A549 treated with GW870086 at 1 μM for 4 hours (cell line): Measurements from ENCODE around the gene GSTT2. TPM values are rescaled to one million over a fixed set of nuclear protein-coding genes. Genes with fewer than 3 reads are reported as not detected.

Source experiments
- total RNA-seq: library from RNA; stranded (reverse); fragments of 200-300 nt; extraction: Qiagen RNA extraction; gene quantifications from 5 replicates; pipeline ENCODE4 v1.2.3, GENCODE V29; 2022; ENCODE audit warnings: low read depth

The GSTT2 gene
- 0.29 TPM in 1 of 5 replicates, not detected in the others for total RNA-seq

GRCh38 chr22:23979557-23980240 is at the start of gene GSTT2:
GSTT2 (plus strand) TSS chr22:23980134.

GRCh38 chr22:23961084-23961771 is 18.7 kb upstream of the GSTT2 start, which contains the start of gene GSTT2B:
GSTT2B (minus strand) TSS chr22:23961195; CDS start chr22:23961131, 64 bp downstream.

GRCh38 chr22:23966568-23966967 is 13.4 kb upstream of the GSTT2 start, which contains the start of gene DDTL:
DDTL (plus strand) TSS chr22:23966888; CDS start chr22:23966915, 27 bp downstream.

GRCh38 chr22:23974345-23974744 is 5.6 kb upstream of the GSTT2 start, which contains the start of gene DDT:
DDT (minus strand) TSS chr22:23974441; CDS start chr22:23974414, 27 bp downstream.

GRCh38 chr22:24005201-24005600 is 25.3 kb downstream of the GSTT2 start, which contains the start of gene GSTT4:
GSTT4 (minus strand) TSS chr22:24005453; CDS start chr22:24005356, 97 bp downstream.

Other genes starting within 250 kb of the GSTT2 start
- 0.71 to 1.2 TPM (median 0.95 TPM) in 5 replicates for gene ZNF70, start 229.0 kb upstream of the GSTT2 start, total RNA-seq
- gene VPREB3, start 225.7 kb upstream of the GSTT2 start, total RNA-seq: 0.58 to 1.2 TPM (median 0.68 TPM) in 4 of 5 replicates, not detected in the other
- gene C22orf15, start 217.1 kb upstream of the GSTT2 start, total RNA-seq: not detected in 5 replicates
- 88.7 to 210 TPM (median 182 TPM) in 5 replicates for gene CHCHD10, start 212.2 kb upstream of the GSTT2 start, total RNA-seq
- gene MMP11, start 207.3 kb upstream of the GSTT2 start, total RNA-seq: 0.21 to 0.50 TPM (median 0.36 TPM) in 5 replicates
- gene SMARCB1, start 193.2 kb upstream of the GSTT2 start, total RNA-seq: 44.9 to 52.5 TPM (median 49.9 TPM) in 5 replicates
- 0.23 to 0.60 TPM (median 0.38 TPM) in 5 replicates for gene DERL3, start 141.1 kb upstream of the GSTT2 start, total RNA-seq
- gene SLC2A11, start 122.3 kb upstream of the GSTT2 start, total RNA-seq: 8.0 to 10.4 TPM (median 8.7 TPM) in 5 replicates
- gene MIF, start 85.8 kb upstream of the GSTT2 start, total RNA-seq: 566 to 943 TPM (median 912 TPM) in 5 replicates
- gene GSTT2B, start 18.9 kb upstream of the GSTT2 start, total RNA-seq: 0.26 to 0.54 TPM (median 0.37 TPM) in 4 of 5 replicates, not detected in the other
- gene DDTL, start 13.2 kb upstream of the GSTT2 start, total RNA-seq: 1.1 to 2.2 TPM (median 1.7 TPM) in 5 replicates
- gene DDT, start 5.7 kb upstream of the GSTT2 start, total RNA-seq: 129 to 161 TPM (median 156 TPM) in 5 replicates
- gene GSTT4, start 25.3 kb downstream of the GSTT2 start, total RNA-seq: not detected in 5 replicates
- 25.5 to 32.6 TPM (median 31.7 TPM) in 5 replicates for gene CABIN1, start 31.2 kb downstream of the GSTT2 start, total RNA-seq
- 57.0 to 72.3 TPM (median 67.0 TPM) in 5 replicates for gene SUSD2, start 201.4 kb downstream of the GSTT2 start, total RNA-seq